Measurements from ENCODE around the gene LONP2. TPM values are rescaled to one million over a fixed set of nuclear protein-coding genes. Genes with fewer than 3 reads are reported as not detected.
A peak's percentile ranks its signal among the peaks of the same experiment; 100 is the strongest.

Gene LONP2
- total and polyA plus RNA-seq, 2 of the 13 experiments (the other 11 are each of a cell fraction or from before 2014, with no cell fraction given), result 39.2 to 63.3 TPM

GRCh38 chr16:48300391-48300856 is 56.3 kb downstream of the LONP2 start:
- ChIA-PET POLR2A (no interaction called here), CTCF (ENCODE audit: low intra/inter-chr PET ratio, low total read pairs) (no interaction called here)
- FAIRE-seq (no peak), DNase-seq (ENCODE audit: low spot score) (no peak), ATAC-seq (no peak)
- Histone ChIP-seq H3K27me3 (ENCODE audit: control insufficient read depth in 1 of 2, insufficient read depth in 2 of 2, low read length in 2 of 2) (no peaks in the 10 kb centered on the region), H3K9me3 (ENCODE audit: low read length) (no peaks in the 10 kb centered on the region), H3K36me3 (replicated peaks in 1 of 2; ENCODE audit: control insufficient read depth in 1 of 2, insufficient read depth in 2 of 2, low read length in 2 of 2) (peaks cover 28 to 84% of the 10 kb centered on the region in 2 experiments), H2AFZ (ENCODE audit: low read length) (no peak overlapping the region), H3K4me2 (ENCODE audit: low read depth, low read length) (no peak overlapping the region), H4K20me1 (ENCODE audit: insufficient read depth, low read length) (no peaks in the 10 kb centered on the region), H3K79me2 (ENCODE audit: insufficient read depth, low read length) (no peaks in the 10 kb centered on the region), H3K9ac (ENCODE audit: insufficient read depth, low read depth, low read length) (no peak overlapping the region), H3K4me3 (replicated peaks in 1 of 3; ENCODE audit: insufficient read depth in 1 of 3, low read depth in 2 of 3, low read length in 3 of 3) (no peak overlapping the region), H3K4me1 (ENCODE audit: insufficient read depth, low read length) (no peaks in the 10 kb centered on the region), H3K27ac (ENCODE audit: extremely low read length, insufficient read depth, low read length) (no peak overlapping the region)
- in situ Hi-C loops (cut with HindIII; ENCODE audit: extremely low pct_ligation_motif_present, low pct_unique_long_range_greater_than_20kb), result no loop called here
- intact Hi-C loops (cut with micrococcal nuclease; ENCODE audit: unreplicated experiment), result no loop called here
- BruUV-seq (replicated peaks), result no TSS peak
- WGBS (ENCODE audit: low lambda C conversion rate), result 97% methylated on average over 1 of the region's 1 CpG
- TF ChIP-seq ATF4 (CRISPR knock-in tag; IDR thresholded peaks at IDR 0.05) (peak in 1 of 2 experiments; percentile 94; a peak in 2 of 4 replicates), CEBPG (CRISPR knock-in tag; IDR thresholded peaks at IDR 0.05) (peak; percentile 47; the same call in 1 of the 2 replicates), TEAD3 (CRISPR knock-in tag; optimal IDR thresholded peaks at IDR 0.05; ENCODE audit: borderline replicate concordance) (no peak), CEBPB (IDR thresholded peaks at IDR 0.05; ENCODE audit: borderline replicate concordance, low read depth, low read length) (peak; percentile 73; the same call in 1 of the 2 replicates)

- in situ Hi-C loops (cut with HindIII; ENCODE audit: extremely low pct_ligation_motif_present, low pct_unique_long_range_greater_than_20kb) (no loop called here), intact Hi-C loops (cut with micrococcal nuclease; ENCODE audit: unreplicated experiment) (no loop called here)
- no peaks in the 10 kb centered on the region for H3K79me2 ChIP-seq (ENCODE audit: insufficient read depth, low read length)
- no peak overlapping the region for H3K4me3 ChIP-seq (replicated peaks in 1 of 3; ENCODE audit: insufficient read depth in 1 of 3, low read depth in 2 of 3, low read length in 3 of 3)
- no peak overlapping the region for H3K27ac ChIP-seq (ENCODE audit: extremely low read length, insufficient read depth, low read length)
- no peaks in the 10 kb centered on the region for H3K27me3 ChIP-seq (ENCODE audit: control insufficient read depth in 1 of 2, insufficient read depth in 2 of 2, low read length in 2 of 2)
- no peak for ATAC-seq
- no peak overlapping the region for H3K9ac ChIP-seq (ENCODE audit: insufficient read depth, low read depth, low read length)
- H3K4me2 ChIP-seq (ENCODE audit: low read depth, low read length), result no peak overlapping the region
- H2AFZ ChIP-seq (ENCODE audit: low read length), result no peak overlapping the region
- H3K9me3 ChIP-seq (ENCODE audit: low read length), result peaks cover 12% of the 10 kb centered on the region
- POLR2A ChIA-PET, result no interaction called here
- BruUV-seq (replicated peaks), result no TSS peak
- H4K20me1 ChIP-seq (ENCODE audit: insufficient read depth, low read length), result no peaks in the 10 kb centered on the region
- H3K4me1 ChIP-seq (ENCODE audit: insufficient read depth, low read length), result no peaks in the 10 kb centered on the region
- CTCF ChIA-PET (ENCODE audit: low intra/inter-chr PET ratio, low total read pairs), result no interaction called here
- 97% methylated on average over 7 of the region's 7 CpGs for WGBS (ENCODE audit: low lambda C conversion rate)
- no peak for TF ChIP-seq AHR (CRISPR knock-in tag; IDR thresholded peaks at IDR 0.05)
- TF ChIP-seq ZFP36L2 (CRISPR knock-in tag; IDR thresholded peaks at IDR 0.05), result no peak
- TF ChIP-seq TEAD2 (CRISPR knock-in tag; IDR thresholded peaks at IDR 0.05), result no peak
- no peak for TF ChIP-seq TAF15 (IDR thresholded peaks at IDR 0.05; ENCODE audit: low read depth, low read length, poor library complexity, severe bottlenecking)
- TF ChIP-seq ZBTB38 (CRISPR knock-in tag; IDR thresholded peaks at IDR 0.05), result no peak
- TF ChIP-seq SOX6 (IDR thresholded peaks at IDR 0.05), result no peak
- TF ChIP-seq SOX6 (CRISPR knock-in tag; IDR thresholded peaks at IDR 0.05), result no peak
- TF ChIP-seq POLR2G (IDR thresholded peaks at IDR 0.05; ENCODE audit: low read depth, low read length), result no peak
- no peak for TF ChIP-seq ZNF781 (CRISPR knock-in tag; IDR thresholded peaks at IDR 0.05; ENCODE audit: borderline replicate concordance, not compliant biosample characterization)
- no peak for TF ChIP-seq ZNF841 (CRISPR knock-in tag; IDR thresholded peaks at IDR 0.05; ENCODE audit: borderline replicate concordance)
- peaks cover 12 to 60% of the 10 kb centered on the region in 2 experiments for H3K36me3 ChIP-seq (replicated peaks in 1 of 2; ENCODE audit: control insufficient read depth in 1 of 2, insufficient read depth in 2 of 2, low read length in 2 of 2)
- no peak for DNase-seq (ENCODE audit: low spot score)
- FAIRE-seq, result no peak
Measured at GRCh38 chr16:48308535-48308934, 64.4 kb downstream of the LONP2 start.
